OCI-LY7 (cell line): ENCODE measurements around the gene FGFR4. TPM values are rescaled to one million over a fixed set of nuclear protein-coding genes. Genes with fewer than 3 reads are reported as not detected.

Experiments used
- BruUV-seq: library from RNA; stranded (reverse); fragments of 400-500 nt; replicated peaks from 2 replicates; lab custom pipeline; 2021; lab: Mats Ljungman, UMichigan
- CTCF ChIA-PET: fragments of 300-600 bp; sonication (Branson Sonifier 250); formaldehyde crosslinking; loops from one replicate; lab custom pipeline; 2022; ENCODE audit warnings: antibody characterized with exemption; ENCODE audit not compliant: unreplicated experiment; lab: Charles Lee
- POLR2A ChIA-PET: fragments of 300-600 bp; sonication (Branson Sonifier 250); formaldehyde crosslinking; loops from one replicate; lab custom pipeline; 2022; ENCODE audit warnings: antibody characterized with exemption; lab: Charles Lee
- DNase-seq: peaks from one replicate; pipeline ENCODE4 v3.0.0-alpha.2; 2015; ENCODE audit warnings: low spot score
- H2AFZ ChIP-seq: fragments of 200-600 bp; sonication (generic), shearing (Covaris generic); 2 replicates; pipeline ENCODE4 v1.6.1; 2014; ENCODE audit warnings: mild to moderate bottlenecking, antibody characterized with exemption, low read length, moderate library complexity
- H3K27ac ChIP-seq: fragments of 200-600 bp; sonication (generic); 2 replicates; pipeline ENCODE4 v1.5.1; 2014; ENCODE audit warnings: mixed run types, low read depth, mild to moderate bottlenecking, moderate library complexity, low read length, inconsistent platforms; ENCODE audit not compliant: poor library complexity, severe bottlenecking
- H3K36me3 ChIP-seq: fragments of 200-600 bp; sonication (generic); 2 replicates; pipeline ENCODE4 v1.6.1; 2014; ENCODE audit warnings: mild to moderate bottlenecking, antibody characterized with exemption, low read length, moderate library complexity, mixed read lengths; ENCODE audit not compliant: insufficient read depth
- H3K4me1 ChIP-seq: fragments of 200-600 bp; sonication (generic); 2 replicates; pipeline ENCODE4 v1.5.1; 2014; ENCODE audit warnings: mild to moderate bottlenecking, low read length; ENCODE audit not compliant: insufficient read depth, poor library complexity, severe bottlenecking
- H3K4me2 ChIP-seq: fragments of 200-600 bp; sonication (generic); 2 replicates; pipeline ENCODE4 v1.6.1; 2014; ENCODE audit warnings: mild to moderate bottlenecking, low read length
- H3K4me3 ChIP-seq: fragments of 200-600 bp; sonication (generic); 2 replicates; pipeline ENCODE4 v1.5.1; 2014; ENCODE audit warnings: mild to moderate bottlenecking, low read depth, low read length; ENCODE audit not compliant: poor library complexity, severe bottlenecking
- H3K79me2 ChIP-seq: fragments of 200-600 bp; sonication (generic); 2 replicates; pipeline ENCODE4 v1.6.1; 2016; ENCODE audit warnings: low read depth, mild to moderate bottlenecking, low read length, moderate library complexity, mixed read lengths; ENCODE audit not compliant: insufficient read depth
- H3K9me2 ChIP-seq: fragments of 200-600 bp; sonication (generic); 2 replicates; pipeline ENCODE4 v1.6.1; 2016; ENCODE audit warnings: mild to moderate bottlenecking, low read length, mixed read lengths; ENCODE audit not compliant: insufficient read depth
- H3K9me3 ChIP-seq: fragments of 200-600 bp; sonication (generic); 2 replicates; pipeline ENCODE4 v1.6.1; 2014; ENCODE audit warnings: mild to moderate bottlenecking, mixed run types, low read length, mixed read lengths
- H4K20me1 ChIP-seq: fragments of 200-600 bp; sonication (generic); 2 replicates; pipeline ENCODE4 v1.6.1; 2014; ENCODE audit warnings: mild to moderate bottlenecking, antibody characterized with exemption, low read length, moderate library complexity, mixed read lengths; ENCODE audit not compliant: insufficient read depth
- EZH2phosphoT487 ChIP-seq: fragments of 200-600 bp; sonication (generic); IDR thresholded peaks from 2 replicates; pipeline ENCODE4 v1.6.1; 2018; ENCODE audit warnings: low read depth, borderline replicate concordance, mild to moderate bottlenecking, mixed run types, antibody characterized with exemption, low read length, moderate library complexity, mixed read lengths
- intact Hi-C: fragments of 100-400 bp; cut with micrococcal nuclease; formaldehyde crosslinking; loops from one replicate; pipeline ENCODE4 v1.10.0; 2022; ENCODE audit not compliant: unreplicated experiment
- total RNA-seq, 2 experiments: library from RNA; depleted of rRNA in 1 of 2; stranded (reverse); fragments of >200 nt in 1 of 2; shearing (Covaris generic) in 1 of 2; gene quantifications; 2 replicates each; pipeline ENCODE4 v1.2.3, GENCODE V29; 2014 to 2022
- TF ChIP-seq, protein P1 (sequence below): fragments of 200-600 bp; sonication (generic); conservative IDR thresholded peaks from 2 replicates; pipeline ENCODE4 v1.5.1; 2014; ENCODE audit warnings: mild to moderate bottlenecking, antibody characterized with exemption, low read length, moderate library complexity, mixed read lengths

The FGFR4 gene
- total RNA-seq, 2 experiments from 2014 or later: 1.2 to 4.5 TPM

DNA sequence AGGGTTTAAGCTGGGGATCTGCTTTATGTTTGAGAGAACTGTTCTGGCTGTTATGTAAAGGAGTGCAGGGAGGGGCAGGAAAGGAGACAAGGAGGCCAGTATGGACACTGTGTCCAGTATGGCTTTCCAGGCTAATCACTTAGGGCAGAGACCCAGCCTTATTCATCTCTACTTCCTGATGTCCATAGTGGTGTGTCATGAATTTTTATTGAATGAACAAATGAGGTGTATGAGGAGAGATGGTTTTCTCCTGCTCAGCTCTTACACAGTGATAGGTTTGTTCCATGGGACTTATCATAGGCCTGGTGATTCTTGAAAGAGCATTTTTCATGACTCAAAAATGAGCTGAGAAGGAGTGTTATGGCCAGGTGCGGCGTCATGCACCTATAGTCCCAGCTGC, 20.5 kb upstream of the FGFR4 start:
- H3K4me3 ChIP-seq: no peak overlapping the region
- peaks cover 37% of the 10 kb centered on the region for H3K36me3 ChIP-seq
- intact Hi-C loops: no loop called here
- no peak for DNase-seq
- no TSS peak for BruUV-seq
- H3K4me2 ChIP-seq: no peak overlapping the region
- POLR2A ChIA-PET: interaction anchor here (0.6 kb wide), 1 partner anchor 93 kb away, joined by 3 read pairs; no protein-coding TSS in a partner anchor
- CTCF ChIA-PET: no interaction called here
- TF ChIP-seq, protein P1, sequence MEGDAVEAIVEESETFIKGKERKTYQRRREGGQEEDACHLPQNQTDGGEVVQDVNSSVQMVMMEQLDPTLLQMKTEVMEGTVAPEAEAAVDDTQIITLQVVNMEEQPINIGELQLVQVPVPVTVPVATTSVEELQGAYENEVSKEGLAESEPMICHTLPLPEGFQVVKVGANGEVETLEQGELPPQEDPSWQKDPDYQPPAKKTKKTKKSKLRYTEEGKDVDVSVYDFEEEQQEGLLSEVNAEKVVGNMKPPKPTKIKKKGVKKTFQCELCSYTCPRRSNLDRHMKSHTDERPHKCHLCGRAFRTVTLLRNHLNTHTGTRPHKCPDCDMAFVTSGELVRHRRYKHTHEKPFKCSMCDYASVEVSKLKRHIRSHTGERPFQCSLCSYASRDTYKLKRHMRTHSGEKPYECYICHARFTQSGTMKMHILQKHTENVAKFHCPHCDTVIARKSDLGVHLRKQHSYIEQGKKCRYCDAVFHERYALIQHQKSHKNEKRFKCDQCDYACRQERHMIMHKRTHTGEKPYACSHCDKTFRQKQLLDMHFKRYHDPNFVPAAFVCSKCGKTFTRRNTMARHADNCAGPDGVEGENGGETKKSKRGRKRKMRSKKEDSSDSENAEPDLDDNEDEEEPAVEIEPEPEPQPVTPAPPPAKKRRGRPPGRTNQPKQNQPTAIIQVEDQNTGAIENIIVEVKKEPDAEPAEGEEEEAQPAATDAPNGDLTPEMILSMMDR: no peak
- TF ChIP-seq EZH2phosphoT487: no peak
- H3K9me2 ChIP-seq: no peaks in the 10 kb centered on the region
- no peaks in the 10 kb centered on the region for H3K79me2 ChIP-seq
- H3K4me1 ChIP-seq: peaks cover 13% of the 10 kb centered on the region
- no peak overlapping the region for H2AFZ ChIP-seq
- no peaks in the 10 kb centered on the region for H4K20me1 ChIP-seq
- no peaks in the 10 kb centered on the region for H3K9me3 ChIP-seq
- H3K27ac ChIP-seq: no peak overlapping the region

DNA sequence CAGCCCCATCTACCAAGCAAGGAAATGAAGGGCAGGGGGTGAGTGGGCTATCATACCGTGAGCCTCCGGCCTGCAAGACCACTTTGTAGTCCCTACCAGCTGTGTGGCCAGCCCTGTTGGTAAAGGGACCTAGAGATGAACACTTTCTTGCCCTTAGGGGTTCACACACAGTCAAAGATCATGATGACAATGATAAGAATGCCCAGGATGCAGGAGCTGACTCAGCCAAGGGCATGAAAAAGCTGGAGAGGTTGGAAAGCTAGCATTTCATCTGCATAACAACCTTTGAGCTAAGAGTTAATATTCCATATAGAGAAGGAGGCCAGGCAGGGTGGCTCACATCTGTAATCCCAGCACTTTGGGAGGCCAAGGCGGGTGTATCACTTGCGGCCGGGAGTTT, 19.2 kb upstream of the FGFR4 start:
- Histone ChIP-seq H3K79me2 (no peaks in the 10 kb centered on the region), H3K4me2 (no peak overlapping the region), H3K4me3 (no peak overlapping the region), H2AFZ (no peak overlapping the region), H3K27ac (no peak overlapping the region), H3K4me1 (peaks cover 25% of the 10 kb centered on the region), H3K9me3 (no peaks in the 10 kb centered on the region), H3K36me3 (peaks cover 27% of the 10 kb centered on the region), H4K20me1 (no peaks in the 10 kb centered on the region), H3K9me2 (no peaks in the 10 kb centered on the region)
- BruUV-seq: no TSS peak
- ChIA-PET CTCF (interaction anchor here (0.9 kb wide), 1 partner anchor 45 kb away, joined by 3 read pairs; no protein-coding TSS in a partner anchor), POLR2A (interaction anchor here (1.6 kb wide), 1 partner anchor 19 kb away, joined by 5 read pairs; no protein-coding TSS in a partner anchor)
- no peak for DNase-seq
- intact Hi-C loops: no loop called here
- TF ChIP-seq, protein P1: no peak
- TF ChIP-seq EZH2phosphoT487: no peak

DNA sequence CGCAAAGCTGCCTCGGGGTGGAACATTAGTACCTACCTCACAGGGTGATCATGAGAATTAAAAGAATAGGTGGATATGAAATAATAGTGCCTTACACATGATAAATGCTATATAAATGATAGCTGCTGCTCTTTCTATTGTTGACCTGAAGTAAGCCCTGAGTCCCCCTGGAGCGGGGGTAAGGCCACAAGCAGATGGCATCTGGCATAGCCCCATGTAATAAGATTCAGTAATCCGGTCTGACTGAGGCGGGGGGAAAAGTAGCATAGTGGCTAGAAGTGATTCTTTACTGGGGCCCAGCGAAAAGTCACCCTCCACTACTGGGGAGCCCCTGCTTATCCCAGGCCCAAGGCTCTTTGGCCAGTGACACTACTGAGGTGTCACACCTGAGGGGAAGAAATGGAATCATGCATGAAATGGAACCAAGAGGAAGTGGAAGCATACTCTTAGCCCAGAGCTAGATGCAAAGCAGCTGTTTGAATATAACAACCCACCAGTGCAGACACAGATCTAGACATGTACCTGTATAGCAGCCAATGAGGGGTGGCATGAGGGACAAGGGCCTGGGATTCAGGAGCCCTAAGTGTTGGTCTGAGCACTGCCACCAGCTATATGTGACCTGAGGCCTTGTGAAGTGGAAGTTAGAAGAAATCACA, 16.1 kb upstream of the FGFR4 start:
- Histone ChIP-seq H3K27ac (peak overlapping the region; percentile 63), H3K4me1 (peaks cover 25% of the 10 kb centered on the region), H3K9me3 (no peaks in the 10 kb centered on the region), H3K36me3 (peaks cover 9% of the 10 kb centered on the region), H3K4me2 (peak overlapping the region; percentile 74), H3K4me3 (peak overlapping the region; percentile 26), H2AFZ (no peak overlapping the region), H3K79me2 (no peaks in the 10 kb centered on the region), H4K20me1 (no peaks in the 10 kb centered on the region), H3K9me2 (no peaks in the 10 kb centered on the region)
- no peak for TF ChIP-seq EZH2phosphoT487
- TF ChIP-seq, protein P1: no peak
- no TSS peak for BruUV-seq
- ChIA-PET CTCF (interaction anchor here (0.6 to 2.9 kb wide), 6 partner anchors 38 to 410 kb away, joined by 3 to 11 read pairs (median 6); no protein-coding TSS in a partner anchor), POLR2A (interaction anchor here (0.6 to 1.7 kb wide), 7 partner anchors 9 to 290 kb away, joined by 3 to 9 read pairs (median 3); no protein-coding TSS in a partner anchor)
- DNase-seq: peak; percentile 74
- intact Hi-C loops: loop anchor here (1.0 to 5.0 kb wide), 2 partner anchors 42 to 242 kb away; partner anchors contain the start of gene MXD3
